NCI-H460 (cell line): Measurements from ENCODE around the gene HCFC1. TPM values are rescaled to one million over a fixed set of nuclear protein-coding genes. Genes with fewer than 3 reads are reported as not detected.

Experiments used
- DNase-seq: peaks from one replicate; pipeline ENCODE4 v3.0.0-alpha.2; 2016; ENCODE audit warnings: low read depth; ENCODE audit errors: extremely low read depth
- small RNA-seq, 2 experiments: library from RNA; depleted of rRNA; stranded (forward); fragments of <200 nt; gene quantifications; one replicate each; pipeline ENCODE3, GENCODE V24; 2014
- total RNA-seq: library from RNA; depleted of rRNA; stranded (reverse); fragments of >200 nt; shearing (Covaris generic); gene quantifications from 2 replicates; pipeline ENCODE4 v1.2.3, GENCODE V29; 2014; rRNA removed

HCFC1 gene
- total RNA-seq, 1 experiment from 2014 or later, result 28.0 TPM

- DNase-seq, result no peak
Measured at GRCh38 chrX:153907456-153907855, 64.2 kb downstream of the HCFC1 start.

GRCh38 chrX:153906126-153906917 is 65.3 kb downstream of the HCFC1 start:
- no peak for DNase-seq

- DNase-seq, result no peak
Measured at GRCh38 chrX:153905481-153906095, 66.0 kb downstream of the HCFC1 start.

- no peak for DNase-seq
Measured at GRCh38 chrX:153903991-153904957, 67.3 kb downstream of the HCFC1 start, which contains the start of gene AVPR2. Gene AVPR2, plus strand, starts transcription at chrX:153904673. Its CDS starts 473 bp downstream, at chrX:153905146.

GRCh38 chrX:153903238-153903980 is 68.2 kb downstream of the HCFC1 start:
- DNase-seq, result no peak

GRCh38 chrX:153902385-153902784 is 69.2 kb downstream of the HCFC1 start:
- no peak for DNase-seq

GRCh38 chrX:153901753-153902140 is 69.9 kb downstream of the HCFC1 start:
- DNase-seq, result no peak

GRCh38 chrX:153900831-153901752 is 70.5 kb downstream of the HCFC1 start:
- no peak for DNase-seq

GRCh38 chrX:153897899-153898298 is 73.7 kb downstream of the HCFC1 start:
- no peak for DNase-seq

Small RNA genes within 50 kb of the gene (small RNA-seq; reads per million reads assigned to genes)
- 0 to 0.12 reads per million in 2 experiments for gene MIR3202-1

Other genes with a start within 250 kb of the HCFC1 start
- gene BCAP31, start 247.4 kb downstream of the HCFC1 start, total RNA-seq, result 219 and 225 TPM in 2 replicates
- 9.2 and 11.2 TPM in 2 replicates for gene ABCD1, start 247.0 kb downstream of the HCFC1 start, total RNA-seq
- 3.3 and 4.9 TPM in 2 replicates for gene PLXNB3, start 207.6 kb downstream of the HCFC1 start, total RNA-seq
- gene SRPK3, start 190.8 kb downstream of the HCFC1 start, total RNA-seq, result 0.12 and 0.17 TPM in 2 replicates
- 81.4 and 82.4 TPM in 2 replicates for gene IDH3G, start 177.4 kb downstream of the HCFC1 start, total RNA-seq
- 387 and 464 TPM in 2 replicates for gene SSR4, start 177.2 kb downstream of the HCFC1 start, total RNA-seq
- gene PDZD4, start 141.3 kb downstream of the HCFC1 start, total RNA-seq, result 1.1 and 1.4 TPM in 2 replicates
- 27.2 and 29.9 TPM in 2 replicates for gene L1CAM, start 85.6 kb downstream of the HCFC1 start, total RNA-seq
- not detected in 2 replicates for gene AVPR2, start 67.1 kb downstream of the HCFC1 start, total RNA-seq
- 51.5 and 55.0 TPM in 2 replicates for gene ARHGAP4, start 45.6 kb downstream of the HCFC1 start, total RNA-seq
- gene NAA10, start 36.8 kb downstream of the HCFC1 start, total RNA-seq, result 136 and 150 TPM in 2 replicates
- 0.66 and 0.87 TPM in 2 replicates for gene RENBP, start 27.2 kb downstream of the HCFC1 start, total RNA-seq
- gene TMEM187, start 936 bp upstream of the HCFC1 start, total RNA-seq, result 10.0 and 10.3 TPM in 2 replicates
- 219 and 237 TPM in 2 replicates for gene IRAK1, start 48.1 kb upstream of the HCFC1 start, total RNA-seq
- 33.0 and 38.2 TPM in 2 replicates for gene MECP2, start 125.9 kb upstream of the HCFC1 start, total RNA-seq
- gene OPN1LW, start 172.4 kb upstream of the HCFC1 start, total RNA-seq, result not detected in 2 replicates
- gene OPN1MW, start 210.8 kb upstream of the HCFC1 start, total RNA-seq, result not detected in 2 replicates
- not detected in 2 replicates for gene OPN1MW2, start 247.9 kb upstream of the HCFC1 start, total RNA-seq